ENCODE data around the gene GOLGA8O.
"Not testable (repeated sequence)": the region's sequence is repeated elsewhere in the genome, so short reads cannot be mapped to it uniquely, and the experiment has no call there.

Gene GOLGA8O

GRCh38 chr15:32455534-32455933 lies at the start of gene GOLGA8O:
Gene GOLGA8O (minus strand): TSS chr15:32455634. CDS start chr15:32455536, 98 bp downstream.
- not testable (repeated sequence) for DNase-seq

DNA sequence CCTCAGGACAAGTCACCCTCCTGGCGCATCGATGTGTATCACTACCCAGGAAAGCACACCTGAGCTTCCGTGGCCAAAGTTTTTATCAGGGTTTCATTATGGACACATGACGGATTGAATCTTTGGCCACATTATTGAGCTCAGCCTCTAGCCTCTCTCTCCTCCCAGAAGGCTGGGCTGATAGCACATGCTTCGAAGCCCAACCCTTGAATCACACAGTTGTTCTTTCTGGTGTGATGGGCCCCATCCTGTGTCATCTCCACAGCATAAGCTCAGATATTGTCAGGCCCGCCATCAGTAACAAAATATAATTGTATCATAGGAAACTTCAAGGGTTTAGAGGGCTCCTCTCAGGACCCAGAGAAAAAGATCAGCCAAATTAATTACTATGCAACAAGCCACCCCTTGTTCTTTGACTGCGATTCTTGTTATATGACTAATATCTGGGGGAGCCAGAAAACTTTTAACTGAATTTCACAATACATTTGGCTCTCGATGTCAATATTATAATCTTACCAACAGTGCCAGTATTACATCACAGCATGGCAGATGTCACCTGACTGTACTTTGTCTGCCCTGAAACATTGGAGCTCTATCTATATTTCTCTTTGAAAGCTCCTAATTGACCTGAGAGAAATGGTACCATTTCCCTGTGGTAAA lies 48.8 kb upstream of the GOLGA8O start:
- DNase-seq = not testable (repeated sequence)

- DNase-seq = not testable (repeated sequence)
Observed at GRCh38 chr15:32502946-32503345, 47.5 kb upstream of the GOLGA8O start.

DNA sequence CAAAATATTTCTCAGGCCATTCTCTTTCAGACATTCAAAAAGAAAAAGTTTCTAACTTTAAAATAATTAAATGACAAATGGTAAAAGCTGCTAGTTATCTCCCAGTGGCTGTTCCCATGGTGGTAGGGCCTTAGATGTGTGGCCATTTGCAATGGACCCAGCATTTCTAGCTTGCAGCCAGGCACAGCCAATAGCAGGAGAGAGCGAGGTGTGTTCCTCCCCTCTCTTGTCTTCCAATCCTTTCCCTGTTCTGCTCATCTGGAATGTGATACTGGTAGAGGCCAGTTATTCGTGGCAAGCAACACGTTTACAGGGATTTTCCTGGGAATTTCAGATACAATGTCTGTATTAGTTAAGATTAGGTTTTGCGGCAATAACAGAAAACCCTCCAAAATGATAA lies 37.3 kb upstream of the GOLGA8O start:
- not testable (repeated sequence) for DNase-seq

GRCh38 chr15:32486474-32486873 lies 31.0 kb upstream of the GOLGA8O start:
- not testable (repeated sequence) for DNase-seq

DNA sequence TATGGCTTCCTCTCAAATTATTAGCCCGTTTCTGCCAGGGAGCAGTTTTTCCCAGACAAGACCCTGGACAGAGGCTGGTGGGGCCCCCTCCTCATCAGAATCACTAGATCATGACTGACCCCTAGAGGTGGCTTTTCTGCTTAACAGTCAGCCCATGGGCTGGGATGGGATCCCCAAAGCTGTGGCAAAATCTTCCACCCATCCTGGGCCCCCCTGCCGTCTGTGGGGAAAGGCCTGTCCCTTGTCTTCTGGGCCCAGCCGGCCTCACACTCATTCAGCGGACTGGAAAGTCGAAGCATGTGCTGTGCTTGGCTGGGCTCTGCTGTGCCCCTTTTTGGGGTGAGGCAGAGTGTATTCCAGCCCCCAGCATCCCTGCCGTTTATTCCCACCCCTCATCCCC lies 27.9 kb upstream of the GOLGA8O start:
- DNase-seq = peak; percentile 21

DNA sequence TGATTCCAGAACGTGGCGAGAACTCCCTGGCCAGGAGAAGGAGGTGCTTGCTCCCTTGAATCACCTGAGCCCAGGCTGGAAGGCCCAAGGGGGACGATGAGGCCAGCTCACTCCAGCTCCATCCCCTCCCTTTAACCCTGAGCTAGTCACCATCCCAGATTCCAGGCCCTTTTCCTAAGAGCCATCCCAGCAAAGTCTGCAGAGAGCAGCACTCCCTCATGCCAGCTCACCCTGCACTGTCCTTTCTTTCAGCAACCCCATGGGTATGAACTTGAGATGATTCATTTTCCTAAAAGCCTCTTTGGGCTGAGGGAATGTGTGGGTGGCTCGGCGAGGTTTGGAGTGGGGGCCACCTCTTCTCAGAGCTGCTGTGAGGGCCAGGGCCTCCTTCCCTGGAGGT lies 26.2 kb upstream of the GOLGA8O start:
- not testable (repeated sequence) for DNase-seq

DNA sequence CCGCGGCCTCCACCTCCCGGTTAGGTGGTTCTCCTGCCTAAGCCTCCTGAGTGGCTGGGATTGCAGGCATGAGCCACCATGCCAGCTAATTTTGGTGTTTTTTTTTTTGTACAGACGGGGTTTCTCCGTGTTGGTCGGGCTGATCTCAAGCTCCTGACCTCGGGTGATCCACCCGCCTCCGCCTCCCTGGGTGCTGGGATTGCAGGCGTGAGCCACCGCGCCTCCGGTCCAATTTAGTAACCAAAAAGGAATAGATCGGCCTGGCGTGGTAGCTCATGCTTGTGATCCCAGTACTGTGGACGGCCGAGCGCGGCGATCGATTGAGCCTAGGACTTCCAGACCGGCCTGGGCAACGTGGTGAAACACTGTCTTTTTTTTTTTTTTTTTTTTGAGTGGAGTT lies 12.6 kb upstream of the GOLGA8O start:
- peak; percentile 1 for DNase-seq

DNA sequence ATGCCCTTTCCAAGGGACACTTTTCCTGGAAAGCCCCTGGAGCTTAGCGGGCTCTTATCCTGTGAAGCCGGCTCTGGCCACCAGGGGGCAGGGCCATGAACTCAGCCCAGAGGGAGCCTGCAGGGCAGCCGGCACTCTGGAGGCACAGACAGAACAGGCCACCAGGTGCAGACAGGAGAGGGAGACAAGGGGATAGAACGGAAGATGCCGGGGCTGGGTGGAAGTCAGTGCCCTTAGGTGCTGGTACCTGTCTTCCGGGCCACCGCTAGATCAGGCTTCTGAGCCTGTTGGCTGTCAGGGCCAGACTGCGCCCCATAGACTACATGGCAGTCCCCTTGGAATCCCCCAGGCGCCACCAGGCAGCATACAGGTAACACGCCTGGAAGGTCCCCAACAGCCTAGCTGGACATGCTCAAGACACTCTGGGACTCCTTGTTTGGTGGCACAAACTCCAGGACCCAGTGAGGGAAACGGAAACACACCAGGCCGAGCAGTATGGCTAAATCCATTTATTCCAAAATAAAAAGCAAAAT lies 14.9 kb downstream of the GOLGA8O start:
- not testable (repeated sequence) for DNase-seq

DNA sequence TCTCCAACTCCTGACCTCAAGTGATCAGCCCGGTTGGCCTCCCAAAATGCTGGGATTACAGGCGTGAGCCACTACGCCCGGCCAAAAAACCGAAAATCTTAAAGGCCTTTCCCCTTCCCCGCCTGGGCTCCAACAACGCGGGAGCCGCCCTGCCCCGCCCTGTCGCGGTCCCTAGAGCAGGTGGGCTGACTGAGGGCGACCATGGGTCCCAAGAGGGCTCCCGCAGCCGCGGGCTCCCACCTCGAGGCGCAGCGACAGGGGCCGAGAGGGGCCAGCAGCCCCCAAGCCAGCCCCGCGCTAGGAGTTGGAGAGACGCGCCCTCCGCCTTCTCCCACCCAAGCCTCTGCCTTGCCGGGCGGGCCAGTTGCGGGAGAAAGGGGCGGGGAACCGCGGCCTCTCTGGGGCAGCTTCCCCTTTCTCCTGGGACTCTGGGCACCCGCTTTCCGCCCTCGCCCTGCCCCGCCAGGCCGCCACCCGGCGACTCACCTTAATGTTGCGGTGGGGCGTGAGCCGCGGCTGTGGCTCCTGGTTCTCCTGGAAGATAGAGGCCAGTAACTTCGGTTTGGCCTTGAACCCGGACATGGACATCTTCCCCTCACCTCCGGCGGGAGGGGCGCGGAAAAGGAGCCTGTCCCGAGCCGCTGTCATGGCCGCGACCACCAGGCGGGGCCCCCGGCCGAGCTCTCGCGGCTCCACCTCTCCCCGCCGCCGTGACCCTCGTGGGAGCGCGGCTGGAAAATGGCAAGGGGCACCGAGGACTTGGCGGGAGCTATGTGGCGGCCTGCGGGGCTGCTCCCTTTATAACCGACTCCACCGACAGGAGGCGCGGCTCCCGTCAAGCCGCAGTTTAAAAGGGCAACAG lies 21.1 kb downstream of the GOLGA8O start:
- DNase-seq = not testable (repeated sequence)

DNA sequence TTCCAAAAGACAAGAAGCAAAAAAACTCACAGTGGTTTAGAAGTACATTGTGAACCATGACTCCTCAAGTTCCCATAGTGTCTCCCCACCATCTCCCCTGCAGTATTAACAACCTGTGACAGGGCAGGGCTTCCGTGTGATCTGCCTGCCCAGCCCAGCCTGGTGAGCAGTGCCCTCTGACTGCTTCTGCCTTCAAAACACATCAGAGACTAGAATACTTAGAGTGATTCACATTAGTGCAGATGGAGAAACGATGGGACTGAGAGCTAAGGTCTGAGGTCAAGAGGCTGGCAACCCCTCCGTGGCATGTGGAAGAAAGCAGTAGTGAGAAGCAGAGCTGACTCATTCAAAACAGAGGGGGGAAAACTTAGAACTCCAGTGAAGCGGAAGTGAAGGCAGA lies 27.8 kb downstream of the GOLGA8O start:
- not testable (repeated sequence) for DNase-seq

DNA sequence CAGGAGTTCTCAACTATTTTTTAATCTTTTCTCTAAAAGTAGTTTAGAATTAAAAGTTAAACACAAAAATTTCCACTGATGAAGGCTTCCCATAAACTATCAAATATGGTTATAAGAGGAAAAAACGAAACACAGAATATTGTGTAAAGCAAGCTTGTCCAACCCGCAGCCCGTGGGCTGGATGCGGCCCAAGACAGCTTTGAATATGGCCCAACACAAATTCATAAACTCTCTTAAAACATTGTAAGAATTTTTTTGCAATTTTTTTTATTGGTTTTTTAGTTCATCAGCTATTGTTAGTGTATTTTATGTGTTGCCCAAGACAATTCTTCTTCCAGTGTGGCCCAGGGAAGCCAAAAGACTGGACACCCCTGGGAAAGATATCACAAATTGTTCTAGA lies 28.9 kb downstream of the GOLGA8O start:
- DNase-seq = not testable (repeated sequence)

GRCh38 chr15:32407903-32408302 lies 47.5 kb downstream of the GOLGA8O start:
- not testable (repeated sequence) for DNase-seq

- not testable (repeated sequence) for DNase-seq
Observed at GRCh38 chr15:32403192-32403591, 52.2 kb downstream of the GOLGA8O start, which contains the start of gene GOLGA8K. Gene GOLGA8K (minus strand): TSS chr15:32403292. CDS start chr15:32403194, 98 bp downstream.

- not testable (repeated sequence) for DNase-seq
Observed at GRCh38 chr15:32396522-32396921, 58.9 kb downstream of the GOLGA8O start.

All from islet precursor cell (in vitro differentiated cells).